Measurements from ENCODE around the gene SDHAF3. TPM values are rescaled to one million over a fixed set of nuclear protein-coding genes. Genes with fewer than 3 reads are reported as not detected.

Gene SDHAF3
- total RNA-seq, 4 donors from 2014 or later = 5.6 to 14.7 (median 12.4) TPM

DNA sequence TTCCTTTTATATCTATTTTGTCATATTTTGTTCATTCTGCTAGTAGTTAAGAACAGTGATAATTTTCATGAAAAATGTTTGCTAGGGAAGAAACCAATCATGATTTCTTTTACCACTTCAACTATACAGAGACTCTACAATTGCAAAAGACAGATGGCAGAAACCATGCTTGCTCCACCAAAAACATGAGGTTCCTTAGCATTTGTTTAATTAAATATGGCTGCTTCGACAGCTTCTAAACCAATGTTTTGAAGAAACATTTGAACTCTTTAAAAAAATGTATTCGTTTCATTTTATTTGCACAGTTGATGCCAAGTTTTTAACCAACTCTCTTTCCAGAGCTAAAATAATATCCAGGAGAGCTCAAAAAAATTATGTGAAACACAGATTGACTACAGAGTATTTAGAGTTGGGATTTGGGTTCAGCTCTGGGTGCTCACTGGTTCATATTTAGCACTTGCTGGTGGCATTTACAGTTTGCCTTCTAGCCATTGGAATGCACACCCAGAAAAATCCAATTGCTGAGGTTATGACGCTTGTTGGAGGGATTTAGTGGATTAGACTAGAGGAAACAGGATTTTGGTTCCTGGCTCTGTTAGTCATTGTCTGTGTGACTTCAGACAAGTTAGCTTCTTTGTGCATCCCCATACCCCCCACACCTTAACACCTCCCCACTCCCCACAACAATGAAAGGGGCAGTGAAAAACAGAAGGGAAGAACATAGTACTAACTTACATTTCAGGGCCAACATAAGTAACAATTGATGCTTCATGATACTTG is 35.8 kb upstream of the SDHAF3 start:
- no peak for TF ChIP-seq POLR2A (IDR thresholded peaks at IDR 0.05)
- TF ChIP-seq, protein P1, sequence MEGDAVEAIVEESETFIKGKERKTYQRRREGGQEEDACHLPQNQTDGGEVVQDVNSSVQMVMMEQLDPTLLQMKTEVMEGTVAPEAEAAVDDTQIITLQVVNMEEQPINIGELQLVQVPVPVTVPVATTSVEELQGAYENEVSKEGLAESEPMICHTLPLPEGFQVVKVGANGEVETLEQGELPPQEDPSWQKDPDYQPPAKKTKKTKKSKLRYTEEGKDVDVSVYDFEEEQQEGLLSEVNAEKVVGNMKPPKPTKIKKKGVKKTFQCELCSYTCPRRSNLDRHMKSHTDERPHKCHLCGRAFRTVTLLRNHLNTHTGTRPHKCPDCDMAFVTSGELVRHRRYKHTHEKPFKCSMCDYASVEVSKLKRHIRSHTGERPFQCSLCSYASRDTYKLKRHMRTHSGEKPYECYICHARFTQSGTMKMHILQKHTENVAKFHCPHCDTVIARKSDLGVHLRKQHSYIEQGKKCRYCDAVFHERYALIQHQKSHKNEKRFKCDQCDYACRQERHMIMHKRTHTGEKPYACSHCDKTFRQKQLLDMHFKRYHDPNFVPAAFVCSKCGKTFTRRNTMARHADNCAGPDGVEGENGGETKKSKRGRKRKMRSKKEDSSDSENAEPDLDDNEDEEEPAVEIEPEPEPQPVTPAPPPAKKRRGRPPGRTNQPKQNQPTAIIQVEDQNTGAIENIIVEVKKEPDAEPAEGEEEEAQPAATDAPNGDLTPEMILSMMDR (IDR thresholded peaks at IDR 0.05) = no peak
- no peak overlapping the region for H3K4me3 ChIP-seq
- H3K27me3 ChIP-seq = peaks cover 0 to 3% of the 10 kb centered on the region in 2 donors
- intact Hi-C loops (cut with DNase I; ENCODE audit: low total_unique reads) = no loop called here
- H3K27ac ChIP-seq = no peak overlapping the region
- no peaks in the 10 kb centered on the region for H3K9me3 ChIP-seq
- no peaks in the 10 kb centered on the region for H3K4me1 ChIP-seq
- no peak for DNase-seq
- no peaks in the 10 kb centered on the region for H3K36me3 ChIP-seq

DNA sequence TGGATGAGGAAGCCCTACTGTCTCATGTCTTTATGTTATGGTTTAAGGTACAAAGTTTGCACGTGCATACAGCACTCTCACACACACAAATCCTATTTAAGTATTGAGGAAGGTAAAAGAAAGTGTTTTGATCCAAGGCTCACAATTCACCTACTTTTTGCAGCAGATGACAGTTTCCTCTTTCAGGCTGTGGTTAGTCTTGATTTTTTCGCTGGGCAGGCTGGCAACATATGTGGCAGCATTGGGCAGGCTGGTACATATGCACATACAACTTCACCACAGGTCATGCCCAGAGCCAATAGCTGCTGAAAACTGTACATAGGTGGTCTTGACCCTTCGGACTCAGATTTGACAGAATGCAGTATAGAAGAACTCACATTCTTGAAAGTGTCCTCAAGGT is 29.1 kb upstream of the SDHAF3 start:
- Histone ChIP-seq H3K4me3 (no peak overlapping the region), H3K4me1 (no peaks in the 10 kb centered on the region), H3K9me3 (no peaks in the 10 kb centered on the region), H3K36me3 (no peaks in the 10 kb centered on the region), H3K27ac (no peak overlapping the region), H3K27me3 (no peaks in the 10 kb centered on the region)
- TF ChIP-seq, protein P1 (IDR thresholded peaks at IDR 0.05) = no peak
- no peak for TF ChIP-seq POLR2A (IDR thresholded peaks at IDR 0.05)
- no peak for DNase-seq
- intact Hi-C loops (cut with DNase I; ENCODE audit: low total_unique reads) = no loop called here

DNA sequence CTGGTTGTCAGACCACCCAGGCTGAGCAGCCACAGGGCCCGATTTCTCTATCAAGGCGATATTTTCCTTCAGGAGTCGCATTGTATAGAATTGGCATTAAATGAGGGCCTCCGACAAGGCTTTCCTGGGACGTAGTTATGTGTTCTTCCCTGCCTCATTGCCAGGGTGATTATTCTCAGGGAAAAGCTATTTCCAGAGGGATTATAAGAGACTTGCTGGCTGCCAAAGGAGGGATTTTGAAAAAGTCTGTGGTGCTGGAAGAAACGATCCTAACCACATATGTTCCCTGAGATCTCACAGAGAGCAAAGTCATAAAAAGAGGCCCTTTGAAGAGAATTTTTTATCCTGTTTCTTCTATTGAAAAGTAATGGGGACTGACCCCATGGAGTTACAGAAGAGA is 27.7 kb upstream of the SDHAF3 start:
- intact Hi-C loops (cut with DNase I; ENCODE audit: low total_unique reads) = no loop called here
- H3K9me3 ChIP-seq = no peaks in the 10 kb centered on the region
- no peak overlapping the region for H3K27ac ChIP-seq
- no peak for DNase-seq
- H3K4me1 ChIP-seq = no peaks in the 10 kb centered on the region
- no peaks in the 10 kb centered on the region for H3K27me3 ChIP-seq
- no peak for TF ChIP-seq POLR2A (IDR thresholded peaks at IDR 0.05)
- TF ChIP-seq, protein P1 (IDR thresholded peaks at IDR 0.05) = no peak
- no peak overlapping the region for H3K4me3 ChIP-seq
- H3K36me3 ChIP-seq = no peaks in the 10 kb centered on the region

DNA sequence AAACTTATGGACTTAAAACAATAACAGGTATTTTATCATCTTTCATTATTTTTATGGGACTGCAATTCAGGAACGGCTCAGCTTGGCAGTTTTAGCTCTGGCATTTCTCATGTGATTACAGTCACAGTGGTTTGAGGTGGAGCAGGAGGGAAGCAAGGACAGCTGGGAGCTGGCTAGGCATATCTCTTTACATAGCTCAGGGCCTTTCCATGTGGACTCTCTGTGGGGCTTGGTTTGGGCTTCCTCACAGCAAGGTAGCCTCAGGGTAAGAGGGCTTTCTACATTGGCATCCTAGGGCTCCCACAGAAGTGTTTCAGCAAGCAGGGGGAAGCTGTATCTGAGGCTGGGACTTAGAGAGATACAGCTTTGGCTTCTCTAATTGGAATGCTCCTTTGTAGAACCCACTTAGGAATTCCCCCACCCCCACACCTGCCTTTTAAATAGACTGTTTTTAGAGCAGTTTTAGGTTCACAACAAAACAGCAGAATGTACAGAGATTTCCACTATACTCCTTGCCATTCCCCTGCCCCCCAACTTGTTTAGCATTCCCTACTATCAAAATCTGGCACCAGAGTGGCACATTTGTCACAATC is 26.6 kb upstream of the SDHAF3 start:
- Histone ChIP-seq H3K4me3 (no peak overlapping the region), H3K36me3 (no peaks in the 10 kb centered on the region), H3K27me3 (no peaks in the 10 kb centered on the region), H3K27ac (no peak overlapping the region), H3K4me1 (no peaks in the 10 kb centered on the region), H3K9me3 (no peaks in the 10 kb centered on the region)
- no peak for DNase-seq
- no peak for TF ChIP-seq POLR2A (IDR thresholded peaks at IDR 0.05)
- TF ChIP-seq, protein P1 (IDR thresholded peaks at IDR 0.05) = no peak
- intact Hi-C loops (cut with DNase I; ENCODE audit: low total_unique reads) = no loop called here

DNA sequence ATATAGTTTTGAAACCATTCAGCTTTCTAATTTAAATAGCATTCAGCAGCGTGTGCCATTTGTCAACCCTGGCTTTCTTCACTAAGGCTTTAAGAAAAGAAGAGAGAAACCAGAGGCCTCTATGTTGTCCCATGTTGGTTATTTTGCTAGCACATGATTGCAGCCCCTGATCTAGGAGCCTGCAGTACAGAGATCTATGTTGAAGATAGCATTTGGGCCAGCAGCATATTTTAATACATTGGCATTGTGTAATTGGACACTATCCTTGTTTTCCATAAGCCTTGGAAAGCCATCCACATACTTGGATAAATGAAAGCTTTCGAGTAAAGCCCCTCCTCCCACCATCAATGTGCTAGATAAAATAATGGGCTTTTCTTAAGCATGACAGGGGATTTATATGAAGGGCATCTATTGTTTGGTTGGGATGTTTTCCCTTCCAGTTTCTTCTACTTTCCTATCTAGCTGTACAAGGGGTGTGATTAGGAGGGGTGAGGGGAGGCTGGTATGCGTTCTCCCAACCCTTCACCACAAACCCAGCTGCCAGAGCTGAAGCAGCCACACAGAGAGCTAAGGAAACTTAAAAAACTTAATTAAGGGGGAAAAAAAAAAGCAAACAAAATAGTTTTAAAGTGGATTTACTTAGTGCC is 23.1 kb upstream of the SDHAF3 start:
- no peak overlapping the region for H3K4me3 ChIP-seq
- TF ChIP-seq, protein P1 (IDR thresholded peaks at IDR 0.05) = no peak
- no peak for TF ChIP-seq POLR2A (IDR thresholded peaks at IDR 0.05)
- no peaks in the 10 kb centered on the region for H3K4me1 ChIP-seq
- no peaks in the 10 kb centered on the region for H3K27me3 ChIP-seq
- no peak for DNase-seq
- no peaks in the 10 kb centered on the region for H3K36me3 ChIP-seq
- no peak overlapping the region for H3K27ac ChIP-seq
- H3K9me3 ChIP-seq = no peaks in the 10 kb centered on the region
- intact Hi-C loops (cut with DNase I; ENCODE audit: low total_unique reads) = no loop called here
